ENCODE results near the gene FNDC4. TPM values are rescaled to one million over a fixed set of nuclear protein-coding genes. Genes with fewer than 3 reads are reported as not detected.

FNDC4 gene
- polyA plus RNA-seq, 1 donor, result 4.2 TPM

DNA sequence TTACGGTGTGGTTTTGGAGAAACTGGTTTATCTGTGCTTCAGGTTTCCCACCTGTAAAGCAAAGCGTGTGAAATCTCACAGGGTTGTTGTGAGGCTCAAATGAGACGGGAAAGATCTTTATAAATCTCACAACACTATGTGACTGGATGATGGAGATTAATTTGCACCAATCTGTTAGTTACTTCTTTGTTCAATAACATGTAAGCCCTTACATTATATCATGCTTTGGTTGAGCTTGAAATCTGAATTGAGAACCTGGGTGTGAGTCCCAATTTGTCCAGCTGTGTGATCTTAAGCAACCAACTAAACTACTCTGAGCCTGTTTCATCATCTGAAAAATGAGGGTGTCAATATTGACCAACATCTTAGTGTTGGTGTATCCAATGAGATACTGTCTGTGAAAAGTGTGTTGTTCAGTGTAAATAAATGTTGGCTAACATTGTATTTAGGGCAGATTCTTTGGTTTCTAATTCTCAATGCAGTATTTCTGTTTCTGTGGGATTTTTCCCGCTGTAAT lies 898 bp upstream of the FNDC4 start:
- WGBS (ENCODE audit: insufficient coverage, low lambda C conversion rate), result 67% methylated on average over 2 of the region's 4 CpGs
- Histone ChIP-seq H3K36me3 (ENCODE audit: control insufficient read depth, insufficient read depth, low read length) (no peaks in the 10 kb centered on the region), H3K9me3 (ENCODE audit: control insufficient read depth, low read depth, low read length) (no peaks in the 10 kb centered on the region), H3K27ac (ENCODE audit: low read length) (peak overlapping the region; percentile 16), H3K27me3 (ENCODE audit: control insufficient read depth, insufficient read depth, low read length) (peaks cover 39% of the 10 kb centered on the region), H3K4me3 (ENCODE audit: low read length) (no peak overlapping the region), H3K4me1 (ENCODE audit: control insufficient read depth, insufficient read depth, low read length) (peaks cover 12% of the 10 kb centered on the region)
- no peak for DNase-seq

DNA sequence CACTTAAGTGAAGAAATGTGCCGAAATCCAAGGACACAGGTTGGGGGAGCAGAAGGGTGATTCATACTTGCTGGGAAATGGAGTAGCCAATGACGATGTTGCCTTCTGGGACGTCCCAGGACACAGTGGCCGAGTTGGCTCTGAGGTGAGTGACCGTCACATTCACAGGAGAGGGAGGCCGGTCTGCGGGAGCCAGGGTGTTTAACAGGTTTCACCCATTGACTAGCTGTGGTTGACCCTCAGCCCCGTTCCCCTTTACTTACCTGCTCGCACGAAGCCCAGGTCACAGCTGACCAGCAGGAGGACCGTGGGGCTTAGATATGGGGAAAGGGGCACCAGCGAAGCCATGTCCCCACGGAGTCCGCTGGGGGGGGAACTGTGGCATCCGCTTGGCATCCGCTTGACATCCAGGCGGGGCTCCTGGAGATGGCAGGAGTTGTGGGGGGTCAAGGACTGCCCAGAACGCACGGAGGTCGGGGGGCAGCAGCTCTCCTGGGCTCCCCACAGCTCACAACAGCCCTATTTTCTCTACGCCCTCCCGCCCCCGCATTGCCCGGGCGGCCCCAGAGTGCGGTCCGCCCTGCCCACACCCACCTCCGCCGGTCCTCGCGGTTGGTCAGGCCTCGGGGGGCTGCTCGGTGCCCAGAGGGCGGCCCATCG lies 586 bp downstream of the FNDC4 start:
- H3K27ac ChIP-seq (ENCODE audit: low read length), result no peak overlapping the region
- no CpG with 5 or more reads among the region's 35 CpGs for WGBS (ENCODE audit: insufficient coverage, low lambda C conversion rate)
- peak in 1 of 2 donors; percentile 20 for DNase-seq

DNA sequence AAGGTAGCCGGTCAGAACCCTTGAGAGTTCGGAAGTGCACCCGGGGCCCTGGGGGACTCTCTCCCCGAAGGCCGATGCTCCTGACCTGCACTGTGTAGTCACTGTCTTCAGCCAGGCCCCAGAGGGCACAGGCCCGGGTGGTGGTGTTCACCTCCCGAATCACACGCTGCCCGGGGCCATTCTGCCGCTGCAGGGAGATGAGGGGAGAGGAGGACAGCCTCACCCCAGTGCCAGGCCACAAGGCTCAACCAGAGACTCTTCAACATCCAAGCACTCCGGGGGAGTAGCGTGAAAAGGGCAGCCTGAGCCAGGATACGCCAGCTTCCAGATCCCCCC lies 1.1 kb downstream of the FNDC4 start:
- no peak for DNase-seq
- Histone ChIP-seq H3K4me3 (ENCODE audit: low read length) (no peak overlapping the region), H3K36me3 (ENCODE audit: control insufficient read depth, insufficient read depth, low read length) (no peaks in the 10 kb centered on the region), H3K4me1 (ENCODE audit: control insufficient read depth, insufficient read depth, low read length) (peaks cover 21% of the 10 kb centered on the region), H3K27ac (ENCODE audit: low read length) (no peak overlapping the region), H3K27me3 (ENCODE audit: control insufficient read depth, insufficient read depth, low read length) (peaks cover 34% of the 10 kb centered on the region), H3K9me3 (ENCODE audit: control insufficient read depth, low read depth, low read length) (no peaks in the 10 kb centered on the region)
- WGBS (ENCODE audit: insufficient coverage, low lambda C conversion rate), result no CpG with 5 or more reads among the region's 13 CpGs

More for the DNA sequence above, 586 bp downstream of the FNDC4 start:
- Histone ChIP-seq H3K9me3 (ENCODE audit: control insufficient read depth, low read depth, low read length) (no peaks in the 10 kb centered on the region), H3K4me1 (ENCODE audit: control insufficient read depth, insufficient read depth, low read length) (peaks cover 16% of the 10 kb centered on the region), H3K27me3 (ENCODE audit: control insufficient read depth, insufficient read depth, low read length) (peaks cover 39% of the 10 kb centered on the region), H3K36me3 (ENCODE audit: control insufficient read depth, insufficient read depth, low read length) (no peaks in the 10 kb centered on the region), H3K4me3 (ENCODE audit: low read length) (peak overlapping the region; percentile 19)

DNA sequence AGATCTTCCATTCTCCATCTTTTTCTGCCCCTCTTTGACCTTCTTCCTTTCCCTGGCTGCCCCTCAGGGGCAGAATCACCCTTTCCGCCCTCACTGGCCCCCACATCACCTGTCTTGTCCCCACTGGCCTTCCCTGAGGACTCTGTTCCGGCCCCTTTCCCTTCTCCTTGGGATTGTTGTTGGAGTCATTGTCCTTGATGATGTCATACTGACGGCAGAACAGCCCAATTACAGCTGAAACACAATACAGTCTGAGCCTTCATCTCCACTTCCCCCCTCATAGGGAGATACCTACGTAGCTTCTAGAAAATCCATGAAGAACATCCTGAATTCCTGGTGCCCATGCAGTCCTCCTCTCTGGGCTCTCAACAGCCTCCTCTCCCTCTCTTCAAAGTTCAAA lies 2.4 kb downstream of the FNDC4 start:
- no peak for DNase-seq
- Histone ChIP-seq H3K27me3 (ENCODE audit: control insufficient read depth, insufficient read depth, low read length) (peaks cover 31% of the 10 kb centered on the region), H3K9me3 (ENCODE audit: control insufficient read depth, low read depth, low read length) (no peaks in the 10 kb centered on the region), H3K4me3 (ENCODE audit: low read length) (no peak overlapping the region), H3K27ac (ENCODE audit: low read length) (no peak overlapping the region), H3K36me3 (ENCODE audit: control insufficient read depth, insufficient read depth, low read length) (no peaks in the 10 kb centered on the region), H3K4me1 (ENCODE audit: control insufficient read depth, insufficient read depth, low read length) (peaks cover 23% of the 10 kb centered on the region)
- WGBS (ENCODE audit: insufficient coverage, low lambda C conversion rate), result 100% methylated on average over 1 of the region's 4 CpGs

DNA sequence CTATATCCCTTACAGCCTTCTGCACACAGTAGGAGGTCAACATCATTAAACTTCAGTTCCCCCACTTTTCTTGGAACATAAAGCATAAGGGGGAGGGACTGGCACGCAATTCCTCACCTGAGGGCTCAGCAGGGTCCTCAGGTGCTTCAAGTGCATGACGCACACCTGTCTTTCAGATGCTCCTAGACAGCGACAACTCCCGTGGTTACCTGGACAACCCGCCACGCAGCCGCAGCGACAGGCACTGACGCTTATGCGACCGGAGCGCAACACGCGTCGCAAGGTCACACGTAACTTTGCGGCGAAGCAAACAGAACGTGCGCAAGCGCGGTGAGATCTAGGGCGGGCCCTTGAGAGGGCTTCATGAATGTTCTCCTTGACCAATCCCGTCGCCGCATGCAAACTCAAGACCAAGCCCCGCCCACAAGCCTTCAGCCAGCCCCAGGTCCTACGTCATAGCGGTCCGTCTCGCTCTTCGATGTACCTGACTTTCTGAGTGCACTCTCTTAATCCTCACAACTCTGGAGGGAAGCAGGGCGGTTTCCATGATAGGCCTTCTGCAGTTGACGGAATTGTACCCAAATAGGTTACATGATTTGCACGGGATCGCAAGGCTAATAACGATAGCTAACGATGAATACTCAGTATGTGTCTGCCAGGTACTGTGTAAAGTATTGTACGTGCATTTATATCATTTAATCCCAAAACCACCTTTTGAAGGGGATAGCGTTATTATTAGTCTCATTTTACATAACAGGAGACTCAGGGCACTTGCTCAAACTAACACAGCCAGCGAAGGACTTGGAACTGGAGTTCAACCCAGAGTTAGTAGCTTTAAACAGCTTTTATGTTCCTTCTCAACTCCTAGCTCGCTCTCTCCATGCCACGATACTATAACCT lies 5.3 kb downstream of the FNDC4 start, which contains the start of gene IFT172:
Gene IFT172, minus strand, starts transcription at position 246 of the 900 bp plus-strand sequence. Its CDS starts 90 bp downstream, at position 156.
- 53% methylated on average over 3 of the region's 43 CpGs for WGBS (ENCODE audit: insufficient coverage, low lambda C conversion rate)
- peak; percentile 100 for DNase-seq
- no peaks in the 10 kb centered on the region for H3K36me3 ChIP-seq (ENCODE audit: control insufficient read depth, insufficient read depth, low read length)

DNA sequence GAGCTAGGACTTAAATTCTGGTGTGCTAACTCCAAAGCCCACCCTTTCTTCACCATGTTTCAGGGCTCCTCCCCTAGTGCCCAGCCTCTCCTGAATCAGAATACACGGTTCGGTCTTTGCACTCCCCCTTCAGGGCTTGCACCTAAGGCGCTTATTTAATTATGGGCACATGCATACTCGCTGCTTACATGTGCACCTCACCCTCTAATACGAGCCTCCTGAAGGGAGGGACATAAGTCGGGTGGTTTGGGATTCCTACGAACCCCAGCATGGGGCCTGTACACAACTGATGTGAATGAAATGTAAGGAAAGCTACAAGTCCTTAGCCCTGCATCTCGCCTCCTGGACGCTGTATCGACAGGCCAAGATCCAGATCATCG lies 5.9 kb downstream of the FNDC4 start:
- DNase-seq, result no peak
- Histone ChIP-seq H3K27ac (ENCODE audit: low read length) (peak overlapping the region; percentile 44), H3K9me3 (ENCODE audit: control insufficient read depth, low read depth, low read length) (no peaks in the 10 kb centered on the region), H3K4me1 (ENCODE audit: control insufficient read depth, insufficient read depth, low read length) (peaks cover 11% of the 10 kb centered on the region), H3K4me3 (ENCODE audit: low read length) (peak overlapping the region; percentile 57), H3K27me3 (ENCODE audit: control insufficient read depth, insufficient read depth, low read length) (peaks cover 8% of the 10 kb centered on the region), H3K36me3 (ENCODE audit: control insufficient read depth, insufficient read depth, low read length) (peaks cover under 1% of the 10 kb centered on the region)
- WGBS (ENCODE audit: insufficient coverage, low lambda C conversion rate), result no CpG with 5 or more reads among the region's 11 CpGs

More for the DNA sequence above, 5.3 kb downstream of the FNDC4 start, which contains the start of gene IFT172:
- H3K4me3 ChIP-seq (ENCODE audit: low read length), result peak within 1 kb of the TSS; percentile 57
- H3K27me3 ChIP-seq (ENCODE audit: control insufficient read depth, insufficient read depth, low read length), result peaks cover 14% of the 10 kb centered on the region
- H3K27ac ChIP-seq (ENCODE audit: low read length), result peak within 1 kb of the TSS; percentile 77
- H3K4me1 ChIP-seq (ENCODE audit: control insufficient read depth, insufficient read depth, low read length), result peaks cover 13% of the 10 kb centered on the region
- H3K9me3 ChIP-seq (ENCODE audit: control insufficient read depth, low read depth, low read length), result no peaks in the 10 kb centered on the region

DNA sequence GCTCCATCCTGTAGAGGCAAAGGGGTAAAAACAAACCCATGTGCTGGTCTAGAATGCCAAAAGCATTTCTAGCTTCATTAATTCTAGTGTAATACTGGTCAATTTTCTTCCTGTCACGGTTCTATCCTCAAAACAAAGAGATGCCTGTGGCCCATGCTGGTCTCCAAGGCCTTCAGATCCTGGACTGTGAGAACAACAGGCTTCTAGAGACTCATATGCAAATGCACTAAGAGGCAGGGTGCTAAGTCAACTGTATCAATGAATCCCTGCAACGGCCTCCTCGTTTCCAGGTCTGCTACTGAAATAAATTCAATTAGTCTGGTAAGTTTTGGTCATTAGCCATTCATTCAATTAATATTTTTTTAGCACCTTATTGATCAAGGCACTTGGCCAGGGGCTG lies 9.5 kb downstream of the FNDC4 start:
- H3K27me3 ChIP-seq (ENCODE audit: control insufficient read depth, insufficient read depth, low read length), result no peaks in the 10 kb centered on the region
- no peak for DNase-seq
- WGBS (ENCODE audit: insufficient coverage, low lambda C conversion rate), result no CpG with 5 or more reads among the region's 3 CpGs
- no peak overlapping the region for H3K4me3 ChIP-seq (ENCODE audit: low read length)
- H3K27ac ChIP-seq (ENCODE audit: low read length), result no peak overlapping the region
- peaks cover 20% of the 10 kb centered on the region for H3K36me3 ChIP-seq (ENCODE audit: control insufficient read depth, insufficient read depth, low read length)
- H3K4me1 ChIP-seq (ENCODE audit: control insufficient read depth, insufficient read depth, low read length), result peaks cover 11% of the 10 kb centered on the region
- H3K9me3 ChIP-seq (ENCODE audit: control insufficient read depth, low read depth, low read length), result no peaks in the 10 kb centered on the region

DNA sequence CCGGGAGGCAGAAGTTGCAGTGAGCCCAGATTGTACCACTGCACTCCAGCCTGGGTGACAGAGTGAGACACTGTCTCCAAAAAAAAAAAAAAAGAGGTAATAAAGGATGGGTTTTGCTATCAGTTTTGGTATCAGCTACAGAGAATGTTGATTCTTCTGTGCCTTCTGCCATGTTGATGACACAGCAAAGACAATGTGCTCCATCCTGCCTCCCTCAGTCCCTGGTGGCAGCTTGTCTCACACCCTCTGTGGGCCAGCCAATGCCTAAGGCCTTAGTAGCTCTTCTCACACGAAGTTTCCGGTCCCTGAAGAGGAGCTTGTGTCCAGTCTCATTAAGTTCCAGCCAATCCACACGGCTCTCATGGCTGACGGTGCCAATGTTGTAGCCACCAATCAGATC lies 23.0 kb downstream of the FNDC4 start:
- no peak overlapping the region for H3K4me3 ChIP-seq (ENCODE audit: low read length)
- 90% methylated on average over 2 of the region's 5 CpGs for WGBS (ENCODE audit: insufficient coverage, low lambda C conversion rate)
- no peaks in the 10 kb centered on the region for H3K27me3 ChIP-seq (ENCODE audit: control insufficient read depth, insufficient read depth, low read length)
- no peak overlapping the region for H3K27ac ChIP-seq (ENCODE audit: low read length)
- peaks cover 18% of the 10 kb centered on the region for H3K36me3 ChIP-seq (ENCODE audit: control insufficient read depth, insufficient read depth, low read length)
- H3K4me1 ChIP-seq (ENCODE audit: control insufficient read depth, insufficient read depth, low read length), result no peaks in the 10 kb centered on the region
- no peaks in the 10 kb centered on the region for H3K9me3 ChIP-seq (ENCODE audit: control insufficient read depth, low read depth, low read length)
- DNase-seq, result no peak

DNA sequence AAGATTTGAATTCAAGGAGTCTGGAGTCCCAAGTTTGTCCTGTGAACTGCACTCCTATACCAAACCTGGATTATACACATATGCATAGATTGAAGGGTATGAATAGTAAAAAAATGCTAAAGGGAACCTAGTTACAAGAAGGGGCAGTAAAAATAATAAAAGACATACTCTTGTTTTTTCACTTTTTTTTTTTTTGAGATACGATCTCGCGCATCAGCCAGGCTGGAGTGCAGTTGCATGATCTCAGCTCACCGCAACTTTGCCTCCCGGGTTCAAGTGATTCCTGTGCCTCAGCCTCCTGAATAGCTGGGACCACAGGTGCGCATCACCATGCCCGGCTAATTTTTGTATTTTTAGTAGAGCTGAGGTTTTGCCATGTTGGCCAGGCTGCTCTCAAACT lies 30.6 kb downstream of the FNDC4 start:
- no peaks in the 10 kb centered on the region for H3K9me3 ChIP-seq (ENCODE audit: control insufficient read depth, low read depth, low read length)
- no peaks in the 10 kb centered on the region for H3K4me1 ChIP-seq (ENCODE audit: control insufficient read depth, insufficient read depth, low read length)
- peaks cover 11% of the 10 kb centered on the region for H3K36me3 ChIP-seq (ENCODE audit: control insufficient read depth, insufficient read depth, low read length)
- no peak for DNase-seq
- no peak overlapping the region for H3K4me3 ChIP-seq (ENCODE audit: low read length)
- 100% methylated on average over 3 of the region's 7 CpGs for WGBS (ENCODE audit: insufficient coverage, low lambda C conversion rate)
- no peak overlapping the region for H3K27ac ChIP-seq (ENCODE audit: low read length)
- H3K27me3 ChIP-seq (ENCODE audit: control insufficient read depth, insufficient read depth, low read length), result no peaks in the 10 kb centered on the region

DNA sequence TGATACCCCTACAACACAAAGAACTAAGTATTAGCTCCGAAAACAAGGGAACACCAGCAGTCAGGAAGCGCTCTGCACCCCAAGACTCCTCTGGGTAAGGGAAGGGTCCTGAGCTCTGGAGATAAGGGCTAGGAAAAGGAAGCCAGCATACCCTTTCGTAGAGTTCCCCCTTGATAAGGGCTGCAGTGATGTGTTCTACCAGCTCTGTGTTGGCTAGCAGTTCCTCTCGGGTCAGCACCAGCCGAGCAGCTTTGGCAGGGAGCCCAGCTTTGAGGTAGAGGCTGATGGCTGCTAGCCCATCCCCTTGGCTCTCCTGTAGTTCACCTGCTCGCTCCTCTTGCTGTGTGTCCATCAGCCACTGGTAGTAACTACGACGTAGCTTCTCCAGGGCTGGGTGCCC lies 33.9 kb downstream of the FNDC4 start:
- no peak overlapping the region for H3K27ac ChIP-seq (ENCODE audit: low read length)
- no CpG with 5 or more reads among the region's 8 CpGs for WGBS (ENCODE audit: insufficient coverage, low lambda C conversion rate)
- no peak overlapping the region for H3K4me3 ChIP-seq (ENCODE audit: low read length)
- H3K27me3 ChIP-seq (ENCODE audit: control insufficient read depth, insufficient read depth, low read length), result no peaks in the 10 kb centered on the region
- no peak for DNase-seq
- no peaks in the 10 kb centered on the region for H3K9me3 ChIP-seq (ENCODE audit: control insufficient read depth, low read depth, low read length)
- H3K4me1 ChIP-seq (ENCODE audit: control insufficient read depth, insufficient read depth, low read length), result no peaks in the 10 kb centered on the region
- H3K36me3 ChIP-seq (ENCODE audit: control insufficient read depth, insufficient read depth, low read length), result peaks cover 34% of the 10 kb centered on the region
